SHP77 (cell line): Measurements from ENCODE around the gene METTL2A.
"Not testable (repeated sequence)": the region's sequence is repeated elsewhere in the genome, so short reads cannot be mapped to it uniquely, and the experiment has no call there.

Experiments used
- DNase-seq, 2 experiments: peaks; one replicate each; lab custom pipeline; 2025; lab: John Stamatoyannopoulos, UW

The METTL2A gene, protein sequence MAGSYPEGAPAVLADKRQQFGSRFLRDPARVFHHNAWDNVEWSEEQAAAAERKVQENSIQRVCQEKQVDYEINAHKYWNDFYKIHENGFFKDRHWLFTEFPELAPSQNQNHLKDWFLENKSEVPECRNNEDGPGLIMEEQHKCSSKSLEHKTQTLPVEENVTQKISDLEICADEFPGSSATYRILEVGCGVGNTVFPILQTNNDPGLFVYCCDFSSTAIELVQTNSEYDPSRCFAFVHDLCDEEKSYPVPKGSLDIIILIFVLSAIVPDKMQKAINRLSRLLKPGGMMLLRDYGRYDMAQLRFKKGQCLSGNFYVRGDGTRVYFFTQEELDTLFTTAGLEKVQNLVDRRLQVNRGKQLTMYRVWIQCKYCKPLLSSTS

GRCh38 chr17:62423647-62424461 lies at the start of gene METTL2A:
Gene METTL2A (plus strand): TSS chr17:62423897. CDS start chr17:62423903, 6 bp downstream.
- peak; percentile 92 to 93 for DNase-seq

- no peak for DNase-seq
Measured at GRCh38 chr17:62380253-62380652, 43.4 kb upstream of the METTL2A start, which contains the start of gene EFCAB3. Gene EFCAB3 (plus strand): TSS chr17:62380553. CDS start chr17:62382980, 2,427 bp downstream.

DNA sequence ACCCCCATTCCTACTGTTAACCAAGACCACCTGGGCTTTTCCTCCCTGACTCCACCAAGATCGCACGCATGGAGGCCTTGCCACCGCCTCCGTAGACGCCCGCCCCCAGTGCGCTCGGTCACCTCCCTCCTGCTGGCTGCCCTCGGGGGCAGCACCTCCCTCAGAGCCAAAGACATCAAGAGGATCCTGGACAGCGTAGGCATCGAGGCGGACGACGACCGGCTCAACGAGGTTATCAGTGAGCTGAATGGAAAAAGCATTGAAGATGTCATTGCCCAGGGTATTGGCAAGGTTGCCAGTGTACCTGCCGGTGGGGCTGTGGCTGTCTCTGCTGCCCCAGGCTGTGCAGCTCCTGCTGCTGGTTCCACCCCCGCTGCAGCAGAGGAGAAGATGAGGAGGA lies 42.1 kb upstream of the METTL2A start:
- DNase-seq, result no peak

GRCh38 chr17:62388856-62389255 lies 34.8 kb upstream of the METTL2A start:
- no peak for DNase-seq

DNA sequence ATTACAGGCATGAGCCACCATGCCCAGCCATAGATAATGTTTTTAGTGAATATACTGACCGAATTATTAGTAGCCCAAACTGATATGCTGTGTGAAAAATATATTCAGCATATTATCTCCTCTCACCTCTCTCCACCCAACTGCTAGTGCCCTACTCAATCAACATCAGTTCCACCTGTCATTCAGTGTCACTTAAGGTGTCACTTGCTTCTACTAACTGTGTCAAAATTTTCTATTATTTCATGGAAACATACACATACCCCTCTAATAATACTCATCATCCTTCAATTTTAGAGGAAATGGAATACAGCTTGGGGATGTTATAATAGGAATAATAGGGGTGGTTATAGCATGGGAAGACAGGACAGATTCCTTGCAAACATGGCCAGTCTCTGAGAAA lies 30.8 kb upstream of the METTL2A start:
- no peak for DNase-seq

DNA sequence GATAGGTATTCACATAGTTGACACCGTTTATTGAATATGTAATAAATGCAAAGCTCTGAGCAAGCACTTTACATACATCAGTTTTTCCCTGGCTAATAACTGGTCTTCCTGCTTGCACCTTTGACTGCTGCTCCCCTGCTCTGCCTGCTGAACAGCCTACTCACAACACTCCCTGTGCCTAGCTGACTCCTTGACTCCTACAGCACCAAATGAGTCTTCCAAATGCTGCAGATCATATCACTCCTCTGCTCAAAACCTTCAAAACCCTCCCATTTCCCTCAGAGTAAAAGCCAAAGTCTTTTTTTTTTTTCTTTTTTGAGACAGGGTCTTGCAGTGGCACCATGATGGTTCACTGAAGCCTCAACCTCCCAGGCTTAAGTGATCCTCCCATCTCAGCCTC lies 24.8 kb upstream of the METTL2A start:
- DNase-seq, result no peak

DNA sequence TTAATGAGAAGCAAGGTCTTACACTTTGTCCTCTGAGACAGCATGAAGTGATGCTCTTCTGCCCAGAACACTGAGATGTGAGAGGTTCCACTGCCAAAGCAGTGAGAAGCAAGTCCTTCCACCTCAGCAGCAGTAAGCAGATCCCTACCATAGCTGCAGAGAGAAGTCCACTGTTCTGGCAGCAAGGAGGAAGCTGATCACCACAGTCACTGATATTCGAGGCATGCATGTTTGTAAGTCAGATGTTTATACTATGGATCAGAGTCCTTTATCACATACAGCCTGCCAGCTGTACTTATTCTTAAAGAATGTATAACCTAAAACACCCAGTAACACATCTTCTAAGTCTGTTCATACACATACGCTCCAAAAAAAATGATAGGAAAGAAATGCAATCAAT lies 18.2 kb upstream of the METTL2A start:
- DNase-seq, result no peak

DNA sequence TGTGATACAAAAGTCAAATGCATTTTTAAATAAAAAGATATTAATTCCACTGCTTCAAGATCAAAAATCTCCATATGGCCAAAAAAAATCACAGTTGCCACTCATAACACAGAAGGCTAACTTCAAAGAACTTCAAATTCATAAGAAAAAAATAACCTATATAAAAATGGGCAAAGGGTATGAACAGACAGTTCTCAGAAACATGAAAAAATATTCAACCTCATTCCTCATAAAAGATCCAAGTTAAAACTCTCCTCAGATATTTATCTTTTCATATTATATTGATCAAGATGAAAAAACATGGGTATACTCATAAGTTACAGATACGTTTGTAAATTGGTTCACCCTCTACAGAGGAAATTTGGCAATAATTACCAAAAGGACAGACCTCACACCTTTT lies 10.6 kb upstream of the METTL2A start:
- not testable (repeated sequence) for DNase-seq

DNA sequence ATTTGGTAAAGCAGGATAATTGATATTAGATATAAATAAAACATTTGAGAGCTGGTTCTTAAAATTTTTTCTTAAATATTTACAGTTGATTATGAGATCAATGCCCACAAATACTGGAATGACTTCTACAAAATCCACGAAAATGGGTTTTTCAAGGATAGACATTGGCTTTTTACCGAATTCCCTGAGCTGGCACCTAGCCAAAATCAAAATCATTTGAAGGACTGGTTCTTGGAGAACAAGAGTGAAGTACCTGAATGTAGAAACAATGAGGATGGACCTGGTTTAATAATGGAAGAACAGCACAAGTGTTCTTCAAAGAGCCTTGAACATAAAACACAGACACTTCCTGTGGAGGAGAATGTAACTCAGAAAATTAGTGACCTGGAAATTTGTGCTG lies 2.5 kb downstream of the METTL2A start:
- not testable (repeated sequence) for DNase-seq

GRCh38 chr17:62435251-62435650 lies 11.6 kb downstream of the METTL2A start:
- not testable (repeated sequence) for DNase-seq

DNA sequence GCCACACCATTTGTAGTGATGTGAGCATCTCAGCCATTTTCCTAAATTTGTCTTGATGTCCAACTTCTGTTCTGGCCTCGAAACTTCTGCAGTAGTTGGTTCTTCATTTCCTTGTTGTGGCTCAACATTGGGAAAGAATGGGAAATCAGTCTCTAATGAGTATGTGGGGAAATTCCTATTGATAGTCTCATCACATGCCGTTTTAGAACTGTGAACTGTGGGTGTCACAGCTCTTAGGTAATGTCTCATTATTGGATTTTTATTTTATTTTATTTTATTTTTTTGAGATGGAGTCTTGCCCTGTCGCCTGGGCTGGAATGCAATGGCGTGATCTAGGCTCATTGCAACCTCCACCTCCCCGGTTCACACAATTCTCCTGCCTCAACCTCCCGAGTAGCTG lies 17.5 kb downstream of the METTL2A start:
- DNase-seq, result not testable (repeated sequence)

- no peak for DNase-seq
Measured at GRCh38 chr17:62444063-62444462, 20.4 kb downstream of the METTL2A start.

DNA sequence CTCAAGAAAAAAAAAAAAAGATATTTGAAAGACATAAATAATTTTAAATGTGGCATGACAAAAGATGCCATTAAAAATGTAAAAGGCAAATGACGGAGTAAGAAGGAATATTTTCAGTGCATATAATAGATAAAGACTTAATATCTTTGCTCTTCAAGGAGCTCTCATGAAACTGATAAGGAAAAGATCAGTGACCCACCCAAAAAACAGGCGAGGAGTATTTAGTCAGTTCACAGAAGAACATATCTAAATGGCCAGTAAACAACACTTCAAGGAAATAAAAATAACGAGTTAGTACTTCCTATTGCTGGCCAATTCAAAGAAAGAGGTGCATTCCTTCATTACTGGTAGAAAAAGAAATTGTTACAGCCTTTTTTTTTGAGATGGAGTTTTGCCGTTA lies 22.1 kb downstream of the METTL2A start:
- DNase-seq, result not testable (repeated sequence)

DNA sequence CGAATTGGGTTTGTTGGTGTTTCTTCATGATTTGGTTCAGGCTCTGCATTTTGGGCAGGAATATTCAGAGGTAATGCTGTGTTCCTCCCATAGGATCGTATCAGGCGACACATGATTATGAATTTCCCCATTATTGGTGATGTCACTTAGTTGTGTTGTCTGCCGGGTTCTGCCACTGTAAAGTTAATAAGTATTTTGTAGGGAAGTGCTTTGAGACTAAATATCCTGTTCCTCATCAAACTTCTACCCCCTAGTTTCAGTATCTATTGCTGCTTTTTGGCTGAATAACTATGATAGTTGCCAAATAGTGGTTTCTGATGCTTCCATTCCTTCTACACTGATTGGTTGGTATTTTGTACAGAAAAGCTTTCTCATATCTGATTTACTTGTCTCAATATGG lies 28.5 kb downstream of the METTL2A start:
- not testable (repeated sequence) for DNase-seq

DNA sequence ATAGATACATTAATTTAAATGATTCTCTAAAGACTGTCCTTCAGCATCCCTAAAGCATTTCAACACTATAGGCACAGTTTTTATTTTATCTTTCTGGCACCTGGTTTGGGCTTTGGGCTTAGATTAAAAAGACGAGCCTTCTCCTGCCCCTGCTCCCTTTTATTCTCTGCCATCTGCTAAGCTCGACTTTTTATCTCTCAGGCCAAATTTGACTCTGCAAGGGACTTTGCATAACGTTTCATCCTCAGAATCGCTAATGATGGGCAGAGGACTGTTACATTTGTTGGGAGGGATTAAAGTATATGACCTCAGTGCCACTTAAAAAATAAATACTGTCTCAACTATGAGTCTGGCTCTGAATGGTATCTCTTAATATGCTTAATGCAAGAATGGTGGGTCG lies 29.3 kb downstream of the METTL2A start:
- DNase-seq, result not testable (repeated sequence)

DNA sequence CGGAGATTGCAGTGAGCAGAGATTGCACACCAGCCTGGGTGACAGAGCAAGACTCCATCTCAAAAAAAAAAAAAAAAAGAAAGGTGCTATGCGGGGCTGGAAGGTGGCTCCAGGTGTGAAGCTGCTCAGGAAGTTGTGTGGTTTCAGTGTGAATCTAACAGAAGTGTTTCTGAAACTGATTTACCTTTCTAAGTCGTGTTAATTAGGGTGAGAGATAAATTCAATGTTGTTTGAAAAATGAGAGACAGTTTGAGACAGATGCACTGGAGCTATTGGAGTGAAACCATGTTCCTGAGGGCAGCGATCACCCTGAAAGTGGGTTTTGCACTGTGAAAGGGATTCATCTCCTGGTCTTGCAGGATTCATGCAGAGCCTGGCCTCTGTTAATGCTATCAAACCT lies 30.0 kb downstream of the METTL2A start:
- DNase-seq, result not testable (repeated sequence)

DNA sequence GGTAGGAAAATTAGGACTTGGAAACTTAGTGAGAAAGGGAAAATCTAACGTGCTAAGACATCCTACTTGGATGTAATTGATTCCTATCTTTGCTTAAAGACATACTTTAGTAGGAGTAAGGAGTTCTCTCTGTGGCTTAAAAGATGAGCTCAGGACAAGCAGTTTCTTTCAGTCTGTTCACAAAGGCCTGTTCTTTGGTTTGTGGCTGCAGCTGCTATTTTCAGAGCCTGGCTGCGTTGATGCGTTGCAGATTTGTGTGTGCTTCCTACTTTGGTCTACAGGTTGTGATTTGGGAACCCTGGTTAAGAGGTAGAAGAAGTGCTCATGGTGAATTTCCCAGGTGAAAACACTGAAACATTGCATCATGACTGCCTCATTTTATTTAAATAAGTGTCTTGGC lies 30.4 kb downstream of the METTL2A start:
- not testable (repeated sequence) for DNase-seq

DNA sequence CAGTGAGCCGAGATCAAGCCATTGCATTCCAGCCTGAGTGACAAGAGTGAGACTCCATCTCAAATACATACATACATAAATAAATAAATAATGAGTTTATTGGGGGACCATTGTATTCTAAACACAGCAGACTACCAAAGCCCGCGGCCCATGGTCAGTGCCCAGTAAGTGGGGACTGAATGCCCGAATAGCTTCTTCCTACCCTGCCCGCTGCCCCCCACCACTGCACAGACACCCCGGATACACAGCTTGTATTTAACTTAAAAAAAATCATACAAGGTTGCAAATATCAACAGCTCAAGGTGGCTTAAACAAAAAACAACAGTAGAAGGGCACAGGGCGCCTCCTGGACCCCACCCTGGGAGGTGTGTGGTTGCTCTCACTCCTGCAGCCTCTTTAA lies 32.3 kb downstream of the METTL2A start:
- no peak for DNase-seq

DNA sequence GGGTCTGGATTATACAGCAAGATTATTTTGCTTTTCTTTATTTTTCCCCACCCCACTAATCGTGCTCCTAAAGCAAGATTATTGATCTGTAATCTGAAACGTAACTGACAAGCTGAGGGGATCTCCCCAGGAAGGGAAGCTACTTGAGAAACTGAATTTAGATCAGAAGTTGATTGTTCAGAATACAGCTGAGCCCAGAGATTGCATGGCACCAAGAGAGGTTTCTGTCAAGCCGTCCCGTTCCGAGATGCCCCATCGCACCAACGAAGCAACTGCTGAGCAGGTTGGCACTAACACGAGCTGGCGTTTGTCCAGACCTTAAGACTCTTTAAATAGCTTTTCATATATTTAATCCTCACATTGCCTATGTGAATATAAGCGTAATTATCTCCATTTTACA lies 34.8 kb downstream of the METTL2A start:
- not testable (repeated sequence) for DNase-seq

- not testable (repeated sequence) for DNase-seq
Measured at GRCh38 chr17:62464422-62464821, 40.7 kb downstream of the METTL2A start.

GRCh38 chr17:62465271-62465670 lies 41.6 kb downstream of the METTL2A start:
- DNase-seq, result not testable (repeated sequence)

GRCh38 chr17:62470666-62471379 lies 47.1 kb downstream of the METTL2A start:
- DNase-seq, result peak; percentile 90 to 95
